ENCODE measurements around the gene GCDH.

GCDH gene

DNA sequence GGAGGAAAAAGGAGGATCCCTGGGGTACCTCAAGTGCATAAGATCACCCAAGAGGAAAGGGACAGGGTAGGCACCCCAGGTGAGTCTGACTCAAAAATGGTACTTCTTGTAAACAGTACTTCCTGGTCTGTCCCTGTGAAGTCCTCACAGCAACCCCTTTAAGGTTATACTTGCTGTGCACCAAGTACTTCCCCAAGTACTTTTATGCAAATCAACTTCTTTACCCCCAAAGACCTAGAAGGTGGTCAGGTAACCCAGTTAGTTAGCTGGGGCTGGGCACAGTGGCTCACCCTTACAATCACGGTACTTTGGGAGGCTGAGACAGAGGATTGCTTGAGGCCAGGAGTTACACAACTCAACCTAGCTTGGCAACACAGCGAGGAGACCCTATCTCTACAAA is 49.9 kb downstream of the GCDH start:
- DNase-seq (ENCODE audit: low spot score) = no peak

DNA sequence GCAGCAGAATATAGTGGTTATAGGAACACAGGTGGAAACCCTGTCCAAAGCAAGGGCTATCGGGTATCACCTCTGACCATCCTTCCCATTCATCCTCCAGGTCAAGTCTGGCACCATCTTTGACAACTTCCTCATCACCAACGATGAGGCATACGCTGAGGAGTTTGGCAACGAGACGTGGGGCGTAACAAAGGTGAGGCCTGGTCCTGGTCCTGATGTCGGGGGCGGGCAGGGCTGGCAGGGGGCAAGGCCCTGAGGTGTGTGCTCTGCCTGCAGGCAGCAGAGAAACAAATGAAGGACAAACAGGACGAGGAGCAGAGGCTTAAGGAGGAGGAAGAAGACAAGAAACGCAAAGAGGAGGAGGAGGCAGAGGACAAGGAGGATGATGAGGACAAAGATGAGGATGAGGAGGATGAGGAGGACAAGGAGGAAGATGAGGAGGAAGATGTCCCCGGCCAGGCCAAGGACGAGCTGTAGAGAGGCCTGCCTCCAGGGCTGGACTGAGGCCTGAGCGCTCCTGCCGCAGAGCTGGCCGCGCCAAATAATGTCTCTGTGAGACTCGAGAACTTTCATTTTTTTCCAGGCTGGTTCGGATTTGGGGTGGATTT is 52.6 kb downstream of the GCDH start:
- DNase-seq (ENCODE audit: low spot score) = no peak

DNA sequence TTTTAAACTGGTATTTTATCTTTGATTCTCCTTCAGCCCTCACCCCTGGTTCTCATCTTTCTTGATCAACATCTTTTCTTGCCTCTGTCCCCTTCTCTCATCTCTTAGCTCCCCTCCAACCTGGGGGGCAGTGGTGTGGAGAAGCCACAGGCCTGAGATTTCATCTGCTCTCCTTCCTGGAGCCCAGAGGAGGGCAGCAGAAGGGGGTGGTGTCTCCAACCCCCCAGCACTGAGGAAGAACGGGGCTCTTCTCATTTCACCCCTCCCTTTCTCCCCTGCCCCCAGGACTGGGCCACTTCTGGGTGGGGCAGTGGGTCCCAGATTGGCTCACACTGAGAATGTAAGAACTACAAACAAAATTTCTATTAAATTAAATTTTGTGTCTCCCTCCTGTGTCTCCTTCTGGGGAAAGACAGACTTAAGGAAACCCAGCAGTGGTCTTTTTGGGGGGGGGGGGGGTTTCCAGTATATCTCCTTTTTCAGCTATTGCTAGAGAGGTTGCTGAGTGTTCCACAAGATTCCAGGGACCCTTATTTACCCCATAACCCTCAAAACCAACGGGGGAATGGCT is 53.2 kb downstream of the GCDH start:
- DNase-seq (ENCODE audit: low spot score) = no peak

DNA sequence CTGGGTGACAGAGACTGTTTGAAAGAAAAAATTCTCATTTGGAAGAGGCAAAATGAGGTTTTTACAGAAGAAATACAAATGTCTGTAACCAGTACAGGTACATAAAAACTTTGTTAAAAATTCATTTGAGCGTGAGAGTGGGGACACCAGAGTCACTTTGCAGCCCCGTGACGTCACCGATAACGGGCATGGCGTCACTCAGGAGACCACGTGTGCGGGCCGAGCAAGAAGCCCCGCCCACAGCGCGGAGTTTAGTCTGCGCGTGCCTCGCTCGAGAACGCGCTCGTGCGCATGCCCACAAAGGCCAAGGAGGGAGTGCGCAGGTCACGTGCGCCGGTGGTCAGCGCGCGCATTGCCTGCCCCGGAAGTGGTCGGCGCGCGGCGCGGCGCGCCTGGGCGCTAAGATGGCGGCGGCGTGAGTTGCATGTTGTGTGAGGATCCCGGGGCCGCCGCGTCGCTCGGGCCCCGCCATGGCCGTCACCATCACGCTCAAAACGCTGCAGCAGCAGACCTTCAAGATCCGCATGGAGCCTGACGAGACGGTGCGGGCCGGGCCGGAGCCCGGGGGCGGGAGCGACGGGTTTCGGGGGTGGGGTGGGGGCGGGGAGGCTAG is 54.6 kb downstream of the GCDH start, which contains the start of gene RAD23A:
Gene RAD23A, plus strand, starts transcription at position 384 of the 613 bp plus-strand sequence. Its CDS starts 87 bp downstream, at position 471.
- peak; percentile 94 for DNase-seq (ENCODE audit: low spot score)

DNA sequence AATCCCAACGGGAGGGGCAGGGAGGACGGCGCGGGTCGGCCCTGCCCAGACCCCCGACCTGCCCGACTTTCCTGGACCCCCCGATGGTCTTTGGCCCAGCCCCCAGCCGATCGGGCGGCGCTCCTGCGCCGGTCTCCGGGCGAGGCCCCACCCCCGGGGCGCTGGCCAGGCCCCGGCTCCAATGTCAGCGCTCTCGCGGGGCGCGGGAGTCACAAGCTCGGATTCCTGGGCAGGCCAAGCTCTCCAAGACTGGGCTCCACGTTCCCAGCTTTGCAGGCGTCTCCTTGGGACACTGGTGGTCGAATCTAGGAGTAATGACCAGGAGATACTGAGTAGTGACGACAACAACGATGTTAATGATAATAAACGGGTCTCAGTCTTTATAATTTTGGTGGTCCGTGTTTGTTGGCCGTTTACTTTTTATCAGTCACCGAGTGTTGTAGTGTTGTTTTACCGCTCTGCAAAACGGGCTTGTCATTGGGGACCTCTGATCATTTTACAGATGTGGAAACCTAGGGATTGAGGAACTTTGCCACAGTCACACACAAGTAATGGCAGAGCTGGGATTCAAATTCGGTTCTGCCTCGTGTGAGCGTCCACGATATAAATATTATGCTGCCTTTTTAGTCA is 55.2 kb downstream of the GCDH start:
- DNase-seq (ENCODE audit: low spot score) = no peak

DNA sequence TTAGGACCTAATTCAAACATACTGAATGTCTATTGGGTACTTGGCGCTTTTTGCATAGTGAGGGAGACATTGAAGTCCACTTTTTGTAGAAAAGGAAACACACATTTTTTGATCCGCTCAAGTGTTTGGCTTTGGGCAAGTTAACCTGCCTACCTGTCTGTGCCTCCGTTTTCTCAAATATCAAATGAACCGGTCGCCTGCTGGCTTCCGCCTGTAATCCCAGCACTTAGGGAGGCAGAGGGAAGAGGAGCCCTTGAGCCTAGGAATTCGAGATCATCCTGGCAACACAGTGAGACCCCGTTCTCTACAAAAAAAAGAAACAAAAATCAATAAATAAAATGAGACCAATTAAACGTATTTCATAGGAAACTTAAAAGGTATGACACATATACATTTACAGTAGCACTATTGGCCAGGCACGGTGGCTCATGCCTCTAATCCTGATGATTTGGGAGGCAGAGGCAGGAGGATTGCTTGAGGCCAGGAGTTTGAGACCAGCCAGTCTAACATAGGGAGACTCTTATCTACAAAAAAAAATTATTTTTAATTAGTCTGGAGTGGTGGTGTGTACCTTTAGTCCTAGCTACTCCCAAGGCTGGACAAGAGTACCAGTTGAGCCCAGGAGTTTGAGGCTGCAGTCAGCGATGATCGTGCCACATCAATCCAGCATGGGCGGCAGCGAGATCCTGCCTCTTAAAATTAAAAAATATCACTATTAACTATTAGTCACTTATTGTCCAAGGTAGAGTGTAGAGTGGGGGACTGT is 56.0 kb downstream of the GCDH start:
- DNase-seq (ENCODE audit: low spot score) = no peak

DNA sequence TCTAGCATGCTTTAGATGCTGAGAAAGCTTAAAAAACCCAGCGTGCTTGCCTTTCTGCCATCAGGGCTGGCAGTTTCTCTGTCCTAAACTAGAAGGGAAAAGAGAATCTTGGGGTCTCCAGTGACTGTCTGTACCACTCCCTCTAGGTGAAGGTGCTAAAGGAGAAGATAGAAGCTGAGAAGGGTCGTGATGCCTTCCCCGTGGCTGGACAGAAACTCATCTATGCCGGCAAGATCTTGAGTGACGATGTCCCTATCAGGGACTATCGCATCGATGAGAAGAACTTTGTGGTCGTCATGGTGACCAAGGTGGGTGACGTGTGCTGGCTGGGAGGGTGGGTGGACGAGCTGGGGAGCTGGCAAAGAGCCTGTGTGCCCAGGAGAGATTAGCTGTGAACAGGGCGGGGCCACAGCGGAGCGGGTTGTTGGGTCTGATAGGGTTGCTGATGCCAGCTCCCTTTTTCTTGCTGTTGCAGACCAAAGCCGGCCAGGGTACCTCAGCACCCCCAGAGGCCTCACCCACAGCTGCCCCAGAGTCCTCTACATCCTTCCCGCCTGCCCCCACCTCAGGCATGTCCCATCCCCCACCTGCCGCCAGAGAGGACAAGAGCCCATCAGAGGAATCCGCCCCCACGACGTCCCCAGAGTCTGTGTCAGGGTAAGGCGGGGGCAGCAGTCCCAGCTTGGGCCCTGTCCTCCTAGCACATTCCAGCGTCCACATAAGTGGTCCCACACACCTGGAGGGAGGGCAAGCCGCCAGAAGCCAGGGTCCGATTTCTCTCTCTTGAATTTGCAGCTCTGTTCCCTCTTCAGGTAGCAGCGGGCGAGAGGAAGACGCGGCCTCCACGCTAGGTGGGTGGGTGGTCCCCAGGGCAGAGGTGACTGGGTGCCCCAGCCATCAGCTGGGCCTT is 57.0 kb downstream of the GCDH start:
- no peak for DNase-seq (ENCODE audit: low spot score)

DNA sequence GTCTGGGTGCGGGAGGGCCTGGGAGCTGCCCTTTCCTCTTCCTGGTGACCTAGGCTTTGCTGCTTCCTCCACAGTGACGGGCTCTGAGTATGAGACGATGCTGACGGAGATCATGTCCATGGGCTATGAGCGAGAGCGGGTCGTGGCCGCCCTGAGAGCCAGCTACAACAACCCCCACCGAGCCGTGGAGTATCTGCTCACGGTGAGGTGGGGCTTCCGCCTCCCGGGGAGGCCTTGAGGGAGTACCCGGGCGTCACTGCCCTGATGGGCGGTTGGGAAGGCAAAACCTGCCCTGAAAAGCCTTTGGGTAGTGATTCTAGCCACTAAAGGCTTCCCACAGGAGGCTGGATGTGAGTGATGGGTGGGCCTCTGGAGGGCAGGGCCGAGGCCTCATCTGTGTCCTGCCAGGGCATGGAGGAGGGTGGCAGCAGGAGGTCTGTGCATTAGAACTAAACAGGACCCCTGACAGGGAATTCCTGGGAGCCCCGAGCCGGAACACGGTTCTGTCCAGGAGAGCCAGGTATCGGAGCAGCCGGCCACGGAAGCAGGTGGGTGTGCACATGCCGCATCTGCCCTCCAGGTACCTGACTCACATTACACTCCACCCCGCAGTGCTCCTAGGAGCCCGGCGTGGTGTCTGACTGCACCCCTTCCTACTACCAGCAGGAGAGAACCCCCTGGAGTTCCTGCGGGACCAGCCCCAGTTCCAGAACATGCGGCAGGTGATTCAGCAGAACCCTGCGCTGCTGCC is 57.8 kb downstream of the GCDH start:
- no peak for DNase-seq (ENCODE audit: low spot score)

All from kidney capillary endothelial cell (primary cell).